DMS79 treated with DMSO at 0.1 percent for 48 hours (cell line): ENCODE data around the gene SHTN1.

ENCODE experiments used
- DNase-seq: peaks from one replicate; lab custom pipeline; 2025; lab: John Stamatoyannopoulos, UW

Gene SHTN1

GRCh38 chr10:116833986-116834985 is 170.7 kb downstream of the SHTN1 start:
- no peak for DNase-seq

- DNase-seq = no peak
These were observed 173.2 kb downstream of the SHTN1 start for GRCh38 chr10:116831790-116832189.
